Forelimb muscle (tissue), 1 donor: ENCODE results near the gene DMRTC1. TPM values are rescaled to one million over a fixed set of nuclear protein-coding genes. Genes with fewer than 3 reads are reported as not detected.
"Not testable (repeated sequence)": the region's sequence is repeated elsewhere in the genome, so short reads cannot be mapped to it uniquely, and the experiment has no call there.

Source experiments
- DNase-seq: peaks from one replicate; pipeline ENCODE4 v3.0.0-alpha.2; 2013; ENCODE audit warnings: low read depth
- polyA plus RNA-seq: library from polyadenylated mRNA; unstranded; fragments of 120-200 nt; gene quantifications from one replicate; pipeline ENCODE4 v1.2.1, GENCODE V29; 2013; ENCODE audit not compliant: insufficient read length

Gene DMRTC1
- polyA plus RNA-seq, result not detected

DNA sequence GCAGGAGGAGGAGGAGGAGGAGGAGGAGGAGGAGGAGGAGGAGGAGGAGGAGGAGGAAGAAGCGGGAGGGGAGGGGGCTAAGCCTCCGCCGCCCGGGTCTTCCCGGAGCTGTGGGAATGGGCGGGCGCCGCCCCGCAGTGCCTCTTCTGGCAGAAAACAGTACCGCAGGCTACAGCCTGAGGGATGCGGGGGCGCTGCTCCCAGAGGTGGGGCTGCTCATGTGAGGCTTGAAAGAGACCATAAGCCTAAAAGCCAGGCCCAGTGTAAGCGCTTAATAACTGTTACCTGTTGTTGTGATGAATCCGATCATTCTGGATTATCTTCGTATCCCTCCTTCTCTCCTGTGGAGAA lies at the start of gene DMRTC1:
DMRTC1 (minus strand) TSS at position 19 of the 351 bp plus-strand sequence. CDS start 68,143 bp downstream, outside the sequence.
- DNase-seq, result not testable (repeated sequence)

DNA sequence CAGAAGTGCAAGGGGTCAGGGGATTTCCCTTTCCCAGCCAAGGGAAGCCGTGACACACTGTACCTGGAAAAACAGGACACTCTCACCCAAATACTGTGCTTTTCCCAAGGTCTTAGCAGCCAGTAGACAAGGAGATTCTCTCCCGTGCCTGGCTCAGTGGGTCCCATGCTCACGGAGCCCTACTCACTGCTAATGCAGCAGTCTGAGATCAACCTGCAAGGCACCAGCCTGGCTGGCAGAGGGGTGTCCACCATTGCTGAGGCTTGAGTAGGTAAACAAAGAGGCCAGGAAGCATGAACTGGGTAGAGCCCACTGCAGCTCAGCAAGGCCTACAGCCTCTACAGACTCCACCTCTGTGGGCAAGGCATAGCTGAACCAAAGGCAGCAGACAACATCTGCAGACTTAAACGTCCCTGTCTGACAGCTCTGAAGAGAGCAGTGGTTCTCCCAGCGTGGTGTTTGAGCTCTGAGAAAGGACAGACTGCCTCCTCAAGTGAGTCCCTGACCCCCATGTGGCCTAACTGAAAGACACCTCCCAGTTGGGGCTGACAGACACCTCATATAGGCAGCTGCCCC lies 37.3 kb upstream of the DMRTC1 start:
- not testable (repeated sequence) for DNase-seq

GRCh38 chrX:72974885-72975284 lies 31.2 kb upstream of the DMRTC1 start:
- not testable (repeated sequence) for DNase-seq

DNA sequence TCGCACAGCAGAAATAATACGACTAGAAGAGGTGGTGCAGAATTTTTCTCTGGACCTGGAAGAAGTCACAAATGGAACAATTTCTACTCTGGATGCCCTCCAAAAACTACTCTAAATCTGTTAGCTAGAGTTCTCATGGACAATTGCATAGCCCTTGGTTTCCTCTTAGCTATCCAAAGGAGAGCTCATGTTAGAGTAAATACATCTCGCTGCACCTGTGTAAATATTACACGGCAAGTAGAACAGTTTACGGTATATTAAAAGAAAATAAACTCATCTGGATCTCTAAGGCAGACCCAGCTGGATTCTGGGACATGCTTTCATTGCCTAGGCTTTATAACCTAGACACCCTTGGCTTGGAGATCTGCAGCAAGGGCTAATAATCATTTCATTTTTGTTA lies 28.2 kb upstream of the DMRTC1 start:
- DNase-seq, result not testable (repeated sequence)

DNA sequence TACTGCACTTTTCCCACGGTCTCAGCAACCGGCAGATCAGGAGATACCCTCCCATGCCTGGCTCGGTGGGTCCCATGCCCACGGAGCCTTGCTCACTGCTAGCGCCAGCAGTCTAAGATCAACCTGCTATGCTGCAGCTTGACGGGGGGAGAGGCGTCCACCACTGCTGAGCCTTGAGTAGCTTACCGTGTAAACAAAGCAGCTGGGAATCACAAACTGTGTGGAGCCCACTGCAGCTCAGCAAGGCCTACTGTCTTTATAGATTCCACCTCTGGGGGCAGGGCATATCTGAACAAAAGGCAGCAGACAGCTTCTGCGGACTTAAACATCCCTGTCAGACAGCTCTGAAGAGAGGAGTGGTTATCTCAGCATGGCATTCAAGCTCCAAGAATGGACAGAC lies 16.3 kb upstream of the DMRTC1 start:
- not testable (repeated sequence) for DNase-seq

GRCh38 chrX:72943035-72943818 lies 410 bp downstream of the DMRTC1 start:
- DNase-seq, result not testable (repeated sequence)

DNA sequence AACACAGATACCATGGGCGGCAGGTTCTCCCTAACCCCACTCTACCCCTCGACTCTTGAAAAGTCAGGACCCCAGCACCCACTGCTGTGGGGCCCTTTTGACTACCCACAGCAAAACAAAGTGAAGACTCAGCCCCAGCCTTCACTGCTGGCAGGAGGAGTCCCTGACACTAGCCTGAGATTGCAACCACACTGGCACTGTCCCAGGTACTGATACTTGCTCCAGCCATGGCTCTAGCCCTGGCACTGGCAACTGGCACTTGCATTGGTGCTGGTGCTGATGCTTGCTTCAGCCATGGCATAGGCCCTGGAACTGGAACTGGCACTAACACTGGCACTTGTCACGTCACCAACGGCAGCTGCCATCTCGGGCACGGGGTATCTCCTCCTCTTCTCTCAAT lies 1.4 kb downstream of the DMRTC1 start:
- DNase-seq, result not testable (repeated sequence)

DNA sequence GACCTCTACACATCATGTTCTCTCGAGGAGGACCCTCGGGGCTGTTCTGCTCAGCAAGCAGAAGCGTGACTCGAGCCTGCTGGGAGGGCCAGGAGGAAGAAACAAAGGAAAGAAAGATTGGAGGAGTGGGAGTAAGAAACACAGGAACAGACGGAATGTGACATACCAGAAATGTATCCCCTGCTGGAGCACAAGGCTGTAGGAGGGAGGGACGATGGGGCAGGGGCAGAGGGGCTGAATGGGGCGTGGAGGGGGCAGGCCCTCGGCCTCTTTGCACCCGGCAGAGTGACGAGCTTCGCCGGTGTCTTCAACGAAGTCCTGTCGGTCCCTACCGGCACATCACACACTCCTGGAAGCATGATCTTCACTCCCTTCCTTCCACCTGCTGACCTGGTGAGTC lies 5.7 kb downstream of the DMRTC1 start, which contains the start of gene FAM236A:
FAM236A (plus strand) TSS at position 301 of the 400 bp plus-strand sequence; CDS start at position 358, 57 bp downstream.
- DNase-seq, result not testable (repeated sequence)

DNA sequence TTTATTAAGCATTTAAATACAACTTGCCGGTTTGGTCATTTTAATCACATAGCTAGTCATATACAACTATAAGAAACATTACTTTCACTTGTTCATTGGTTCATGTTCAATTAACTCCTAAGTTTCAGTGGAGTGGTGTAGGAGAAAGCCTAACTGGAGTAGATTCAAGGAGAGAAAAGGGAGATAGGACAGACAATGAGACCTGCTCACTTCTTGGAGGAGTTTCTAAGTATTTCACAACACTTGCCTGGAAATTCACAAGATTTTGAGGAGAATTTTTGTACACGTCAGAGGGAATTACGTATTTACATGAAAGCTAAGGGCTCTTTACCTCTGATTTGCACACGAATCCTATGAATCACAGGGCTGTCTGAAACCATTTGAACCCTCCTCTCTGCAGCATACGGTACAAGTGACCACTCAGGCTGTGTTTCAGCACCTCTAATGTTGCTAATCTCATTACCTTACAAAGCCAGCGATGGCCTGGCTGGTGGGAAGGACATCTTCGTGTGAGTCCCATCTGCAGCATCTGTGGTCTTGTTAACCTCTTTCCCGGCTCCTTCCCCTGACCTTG lies 6.7 kb downstream of the DMRTC1 start:
- DNase-seq, result not testable (repeated sequence)

DNA sequence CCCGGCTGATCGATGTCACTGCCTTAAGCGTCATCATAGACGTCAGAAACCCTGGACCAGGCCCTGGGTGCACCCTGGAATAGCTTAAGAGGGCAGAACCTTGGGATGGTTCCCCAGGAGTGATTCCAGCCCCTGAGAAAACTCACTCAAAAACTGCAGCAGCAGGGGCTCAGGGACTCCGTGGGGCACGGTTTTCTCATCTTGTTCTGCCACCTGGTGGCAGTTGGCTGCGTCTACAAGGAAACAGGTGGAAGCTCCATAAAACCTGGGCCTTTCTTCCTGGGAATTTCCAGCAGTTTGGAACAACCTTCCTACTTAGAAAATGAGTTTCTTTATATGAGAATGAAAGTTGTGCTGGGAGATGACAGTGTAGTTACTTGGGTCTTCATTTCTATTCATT lies 7.2 kb downstream of the DMRTC1 start:
- not testable (repeated sequence) for DNase-seq

- not testable (repeated sequence) for DNase-seq
Observed at GRCh38 chrX:72932283-72932682, 11.4 kb downstream of the DMRTC1 start.

- DNase-seq, result not testable (repeated sequence)
Observed at GRCh38 chrX:72916096-72916495, 27.5 kb downstream of the DMRTC1 start.

DNA sequence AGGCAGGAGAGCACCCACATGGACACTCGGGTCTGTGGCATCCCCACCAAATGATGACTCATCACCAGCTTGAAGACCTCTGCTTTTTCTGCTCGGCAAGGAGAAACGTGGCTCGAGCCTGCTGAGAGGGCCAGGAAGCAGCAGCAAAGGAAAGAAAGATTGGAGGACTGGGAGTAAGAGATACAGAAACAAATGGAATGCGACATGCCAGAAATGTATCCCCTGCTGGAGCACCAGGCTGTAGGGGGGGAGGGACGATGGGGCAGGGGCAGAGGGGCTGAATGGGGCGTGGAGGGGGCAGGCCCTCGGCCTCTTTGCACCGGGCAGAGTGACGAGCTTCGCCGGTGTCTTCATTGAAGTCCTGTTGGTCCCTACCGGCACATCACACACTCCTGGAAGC lies 31.3 kb downstream of the DMRTC1 start, which contains the start of gene FAM236C:
FAM236C (plus strand) TSS at position 301 of the 400 bp plus-strand sequence. CDS start 100 bp downstream, outside the sequence.
- not testable (repeated sequence) for DNase-seq

GRCh38 chrX:72889740-72890139 lies 53.9 kb downstream of the DMRTC1 start:
- DNase-seq, result not testable (repeated sequence)

DNA sequence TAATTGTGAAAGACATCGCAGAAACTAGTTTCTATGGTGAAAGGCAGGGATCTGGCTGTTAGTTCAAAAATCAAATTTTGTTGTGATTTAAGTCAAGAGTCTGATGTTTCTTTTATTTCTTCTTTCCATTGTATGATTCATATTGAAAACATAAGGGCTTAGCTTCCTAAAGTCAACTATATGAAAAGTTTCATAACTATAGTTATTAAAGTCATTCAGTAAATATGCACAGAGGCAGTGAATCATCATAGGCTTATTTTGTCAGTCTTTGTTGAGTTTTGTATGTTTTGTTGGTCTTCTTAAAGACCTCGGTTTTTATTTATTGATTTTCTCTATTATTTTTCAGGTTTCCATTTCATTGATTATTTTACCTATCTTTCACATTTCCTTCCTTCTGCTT lies 60.7 kb downstream of the DMRTC1 start:
- DNase-seq, result not testable (repeated sequence)

- DNase-seq, result not testable (repeated sequence)
Observed at GRCh38 chrX:72837532-72837931, 106.1 kb downstream of the DMRTC1 start.

- DNase-seq, result not testable (repeated sequence)
Observed at GRCh38 chrX:72830701-72831100, 112.9 kb downstream of the DMRTC1 start.

Other genes starting within 250 kb of the DMRTC1 start
- 3.0 TPM for gene PHKA1, start 229.5 kb downstream of the DMRTC1 start, polyA plus RNA-seq
- 0.34 TPM for gene DMRTC1B, start 166.9 kb downstream of the DMRTC1 start, polyA plus RNA-seq
- gene FAM236B, start 161.2 kb downstream of the DMRTC1 start, polyA plus RNA-seq, result not detected
- gene FAM236D, start 135.6 kb downstream of the DMRTC1 start, polyA plus RNA-seq, result not detected
- gene FAM236C, start 31.2 kb downstream of the DMRTC1 start, polyA plus RNA-seq, result not detected
- gene FAM236A, start 5.6 kb downstream of the DMRTC1 start, polyA plus RNA-seq, result not detected
- not detected for gene PABPC1L2B, start 59.1 kb upstream of the DMRTC1 start, polyA plus RNA-seq
- gene PABPC1L2A, start 135.7 kb upstream of the DMRTC1 start, polyA plus RNA-seq, result not detected